Coronary artery (tissue), 2 donors: ENCODE data around the gene SLC4A8.

Source experiments
- DNase-seq: peaks from one replicate; pipeline ENCODE4 v3.0.0-alpha.2; 2017; ENCODE audit warnings: low spot score
- H3K27ac ChIP-seq, 2 donors: fragments of 200-600 bp; sonication (generic); one replicate each; pipeline ENCODE4 v1.5.1; 2016 to 2019
- H3K4me3 ChIP-seq: fragments of 200-600 bp; sonication (generic); 2 replicates; pipeline ENCODE4 v1.5.1; 2016; ENCODE audit warnings: mild to moderate bottlenecking, moderate library complexity
- CTCF ChIP-seq: fragments of 200-600 bp; sonication (generic); IDR thresholded peaks from one replicate; pipeline ENCODE4 v1.5.1; 2019; ENCODE audit warnings: antibody characterized with exemption

The SLC4A8 gene

GRCh38 chr12:51517800-51518199 is 93.2 kb downstream of the SLC4A8 start:
- no peak for TF ChIP-seq CTCF
- Histone ChIP-seq H3K4me3 (no peak overlapping the region), H3K27ac (no peak overlapping the region)
- no peak for DNase-seq

- no peak for TF ChIP-seq CTCF
- no peak for DNase-seq
- no peak overlapping the region for H3K27ac ChIP-seq
- no peak overlapping the region for H3K4me3 ChIP-seq
Observed at GRCh38 chr12:51519755-51520154, 95.1 kb downstream of the SLC4A8 start.

GRCh38 chr12:51520576-51521325 is 96.1 kb downstream of the SLC4A8 start:
- no peak for TF ChIP-seq CTCF
- Histone ChIP-seq H3K4me3 (no peak overlapping the region), H3K27ac (no peak overlapping the region)
- DNase-seq = no peak

- no peak for TF ChIP-seq CTCF
- H3K4me3 ChIP-seq = no peak overlapping the region
- no peak for DNase-seq
- H3K27ac ChIP-seq = no peak overlapping the region
Observed at GRCh38 chr12:51521554-51522276, 97.1 kb downstream of the SLC4A8 start.

GRCh38 chr12:51522696-51523095 is 98.1 kb downstream of the SLC4A8 start:
- H3K27ac ChIP-seq = no peak overlapping the region
- no peak for DNase-seq

GRCh38 chr12:51524386-51524901 is 99.8 kb downstream of the SLC4A8 start:
- no peak for DNase-seq
- Histone ChIP-seq H3K27ac (no peak overlapping the region), H3K4me3 (no peak overlapping the region)
- TF ChIP-seq CTCF = no peak

More at GRCh38 chr12:51522696-51523095, 98.1 kb downstream of the SLC4A8 start:
- H3K4me3 ChIP-seq = no peak overlapping the region
- no peak for TF ChIP-seq CTCF

GRCh38 chr12:51525518-51525917 is 100.9 kb downstream of the SLC4A8 start:
- no peak for TF ChIP-seq CTCF
- DNase-seq = no peak
- Histone ChIP-seq H3K27ac (no peak overlapping the region), H3K4me3 (no peak overlapping the region)
